Putamen (tissue), 1 donor: ENCODE data around the gene CLIP3.
"Not testable (repeated sequence)": the region's sequence is repeated elsewhere in the genome, so short reads cannot be mapped to it uniquely, and the experiment has no call there.

ENCODE experiments used
- DNase-seq: peaks from one replicate; pipeline ENCODE4 v3.0.0-alpha.2; 2016; ENCODE audit warnings: low spot score

The CLIP3 gene

DNA sequence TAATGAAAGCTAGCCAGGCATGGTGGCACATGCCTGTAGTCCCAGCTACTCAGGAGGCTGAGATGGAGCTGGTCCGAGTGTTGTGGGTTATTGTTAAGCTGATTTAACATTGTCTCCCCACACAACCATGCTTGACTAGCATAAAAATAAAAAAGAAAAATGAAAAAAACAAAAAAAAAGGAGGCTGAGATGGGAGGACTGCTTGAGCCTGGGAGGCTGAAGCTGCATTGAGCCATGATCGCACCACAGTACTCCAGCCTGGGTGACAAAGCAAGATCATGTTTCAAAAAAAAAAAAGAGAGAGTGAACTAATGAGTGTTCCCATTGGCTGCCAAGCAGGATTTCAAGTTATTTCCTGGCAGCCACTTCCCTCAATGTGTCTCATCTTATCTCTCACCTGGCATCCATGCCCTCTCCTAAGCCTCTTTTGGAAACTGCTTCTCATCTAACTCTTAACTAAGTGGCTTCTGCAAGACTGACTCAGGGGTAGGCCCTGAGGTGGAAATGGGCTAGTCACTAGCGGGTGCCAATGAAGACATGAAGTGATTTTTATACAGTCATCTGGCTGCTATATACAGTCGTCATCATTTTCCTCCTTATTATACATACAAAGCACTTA lies 16.5 kb upstream of the CLIP3 start:
- DNase-seq: no peak

DNA sequence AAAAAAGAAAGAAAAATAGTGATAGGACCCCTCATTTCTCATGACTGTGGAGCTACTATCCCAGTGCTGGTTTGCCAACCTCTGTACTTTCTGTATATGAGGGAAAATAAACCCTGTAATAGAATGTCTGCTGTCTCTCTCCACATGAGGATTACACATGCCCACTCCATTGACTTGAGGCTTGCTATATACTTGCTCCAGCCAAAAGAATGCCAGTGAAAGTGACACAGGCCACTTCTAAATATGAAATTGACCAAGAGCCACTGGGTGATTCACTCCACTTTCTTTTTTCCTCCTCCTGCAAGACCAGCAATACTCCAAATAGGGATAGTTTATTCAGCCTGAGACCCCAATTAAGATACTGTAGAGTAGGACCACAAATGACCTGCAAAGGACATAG lies 15.2 kb upstream of the CLIP3 start:
- no peak for DNase-seq

DNA sequence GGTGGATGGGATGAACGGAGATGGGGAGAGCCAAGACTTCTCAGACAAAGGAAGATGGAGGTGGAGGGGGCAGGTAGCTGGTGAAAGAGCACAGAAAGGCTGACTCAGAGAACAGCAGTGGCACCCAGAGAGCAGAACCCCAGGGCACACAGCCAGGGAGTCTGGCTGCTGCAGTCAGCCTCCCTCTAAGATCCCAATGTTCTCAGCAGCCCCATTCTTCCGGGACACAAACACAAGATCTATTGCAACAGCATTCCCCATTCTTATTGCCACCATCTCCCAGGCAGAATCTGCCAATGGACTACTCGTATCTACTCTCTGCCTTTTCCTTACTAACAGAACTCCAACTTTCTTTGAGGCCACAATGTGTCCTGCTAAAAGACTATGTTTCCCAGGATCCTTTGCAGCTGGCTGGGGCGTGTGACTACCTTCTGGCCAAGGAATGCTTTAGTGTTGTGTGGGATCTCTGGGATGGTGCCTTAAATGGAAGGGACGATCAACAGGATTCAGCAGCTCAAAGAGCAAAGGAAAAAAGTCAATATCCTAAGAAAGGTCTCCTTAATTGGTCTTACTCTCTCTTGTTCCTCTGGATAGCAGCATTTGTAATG lies 13.9 kb upstream of the CLIP3 start:
- DNase-seq: peak; percentile 42

DNA sequence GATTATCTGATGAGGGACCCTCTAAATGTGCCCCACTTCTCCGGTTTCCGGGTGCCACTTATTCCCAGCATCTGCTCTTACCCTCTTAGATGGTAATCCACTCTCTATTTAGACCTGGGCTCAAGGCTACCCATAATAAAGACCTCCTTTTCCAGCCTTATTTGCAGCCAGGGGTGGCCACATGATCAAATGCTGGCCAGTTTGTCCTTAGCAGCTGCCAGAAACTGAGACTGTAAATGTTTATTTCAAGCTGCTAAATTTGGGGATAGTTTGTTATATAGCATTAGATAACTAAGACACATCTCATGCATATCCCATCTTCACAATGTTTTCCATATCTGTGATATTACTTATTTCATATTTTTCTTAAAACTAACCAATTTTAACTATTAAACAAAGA lies 11.3 kb upstream of the CLIP3 start:
- no peak for DNase-seq

DNA sequence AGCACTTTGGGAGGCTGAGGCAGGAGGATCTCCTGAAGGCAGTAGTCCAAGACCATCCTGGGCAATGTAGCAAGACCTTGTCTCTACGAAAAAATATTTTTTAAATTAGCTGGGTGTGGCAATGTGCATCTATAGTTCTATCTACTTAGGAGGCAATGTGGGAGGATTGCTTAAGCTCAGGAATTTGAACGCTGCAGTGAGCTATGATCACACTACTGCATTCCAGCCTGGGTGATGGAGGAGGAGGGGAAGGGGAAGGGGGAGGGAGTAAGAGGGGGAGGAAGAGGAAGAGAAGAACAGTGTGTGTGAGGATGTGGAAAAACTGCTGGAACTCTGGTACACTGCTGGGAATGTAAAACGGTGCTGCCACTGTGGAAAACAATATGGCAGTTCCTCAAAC lies 9.2 kb upstream of the CLIP3 start:
- DNase-seq: peak; percentile 67

DNA sequence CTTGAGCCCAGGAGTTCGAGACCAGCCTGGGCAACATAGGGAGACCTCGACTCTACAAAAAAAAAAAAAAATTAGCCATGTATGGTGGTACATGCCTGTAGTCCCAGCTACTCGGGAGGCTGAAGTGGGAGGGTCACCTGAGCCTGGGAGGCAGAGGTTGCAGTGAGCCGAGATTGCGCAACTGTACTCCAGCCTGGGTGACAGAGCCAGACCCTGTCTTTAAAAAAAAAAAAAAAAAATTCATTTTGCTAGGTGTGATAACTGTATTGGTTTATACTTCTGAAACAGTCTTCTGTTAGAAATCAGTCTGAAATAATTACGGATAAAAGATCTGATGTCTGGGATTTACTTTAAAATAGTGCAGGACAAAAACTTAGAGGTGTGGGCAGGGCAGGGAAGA lies 8.4 kb upstream of the CLIP3 start:
- not testable (repeated sequence) for DNase-seq

DNA sequence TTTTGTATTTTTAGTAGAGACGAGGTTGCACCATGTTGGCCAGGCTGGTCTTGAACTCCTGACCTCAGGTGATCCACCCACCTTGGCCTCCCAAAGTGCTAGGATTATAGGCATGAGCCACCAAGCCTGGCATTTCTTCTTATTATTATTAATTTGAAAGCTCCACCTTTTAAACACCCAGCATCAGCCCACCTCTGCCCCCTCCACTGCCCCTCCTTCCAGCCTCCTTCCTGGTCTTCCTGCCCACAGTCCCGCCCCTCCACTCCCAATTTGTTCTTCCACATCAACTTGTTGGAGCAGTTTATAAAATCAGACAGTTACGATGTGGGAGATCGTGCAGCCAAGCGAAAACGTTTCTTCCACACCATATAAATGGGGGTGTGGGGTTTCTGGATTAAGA lies 7.8 kb upstream of the CLIP3 start:
- no peak for DNase-seq

DNA sequence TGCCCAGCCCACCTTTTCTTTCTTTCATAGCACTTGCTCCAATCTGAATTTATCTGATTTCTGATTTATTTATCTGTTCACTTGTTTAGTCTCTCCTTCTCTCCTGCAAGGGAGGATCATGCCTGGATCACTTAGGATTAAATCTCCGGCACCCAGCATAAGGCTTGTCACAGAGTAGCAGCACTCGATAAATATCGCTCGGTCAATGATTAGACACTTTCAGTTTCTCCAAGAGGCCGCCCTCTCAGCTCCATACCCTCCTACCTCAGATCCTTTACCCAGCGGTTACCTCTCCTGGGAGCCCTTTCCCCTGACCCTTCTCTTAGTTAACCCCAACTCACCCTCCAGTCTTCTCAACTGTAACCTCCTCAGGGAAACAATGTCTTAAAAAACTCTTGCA lies 1.4 kb downstream of the CLIP3 start:
- no peak for DNase-seq

DNA sequence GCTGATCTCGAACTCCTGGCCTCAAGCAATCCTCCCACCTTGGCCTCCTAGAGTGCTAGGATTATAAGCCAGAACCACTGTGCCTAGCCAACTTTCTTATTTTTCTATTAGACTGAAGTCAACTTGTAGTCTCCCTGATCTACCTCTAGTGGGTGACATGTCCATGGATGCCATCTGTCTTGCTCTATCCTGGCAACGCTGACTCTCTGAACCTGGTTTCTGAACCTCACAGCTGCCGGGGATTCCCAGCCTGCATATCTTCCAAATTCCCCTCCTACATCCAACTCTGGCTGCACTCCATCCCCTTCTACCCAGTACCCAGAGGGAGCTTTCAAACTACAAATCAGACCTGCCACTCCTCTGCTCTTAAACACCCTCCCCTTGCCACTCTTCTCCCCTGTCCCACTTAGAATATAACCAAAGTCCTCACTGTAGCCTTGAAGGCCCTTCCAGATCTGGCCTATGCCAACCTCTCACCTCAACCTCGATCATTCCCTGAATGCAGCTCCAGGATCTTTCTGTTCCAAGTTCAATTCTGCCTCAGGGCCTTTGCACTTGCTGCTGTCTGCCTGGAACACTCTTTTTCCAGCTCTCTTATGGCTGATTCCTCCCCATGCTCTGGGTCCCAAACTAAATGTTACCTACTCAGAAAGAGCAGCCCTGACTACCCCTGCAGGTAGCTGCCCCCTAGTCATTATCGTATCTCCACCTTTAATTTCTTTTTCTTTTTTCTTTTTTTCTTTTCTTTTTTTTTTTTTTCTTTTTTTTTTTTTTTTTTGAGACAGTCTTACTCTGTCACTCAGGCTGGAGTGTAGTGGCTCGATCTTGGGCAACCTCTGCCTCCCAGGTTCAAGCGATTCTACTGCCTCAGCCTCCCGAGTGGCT lies 2.2 kb downstream of the CLIP3 start:
- DNase-seq: no peak

DNA sequence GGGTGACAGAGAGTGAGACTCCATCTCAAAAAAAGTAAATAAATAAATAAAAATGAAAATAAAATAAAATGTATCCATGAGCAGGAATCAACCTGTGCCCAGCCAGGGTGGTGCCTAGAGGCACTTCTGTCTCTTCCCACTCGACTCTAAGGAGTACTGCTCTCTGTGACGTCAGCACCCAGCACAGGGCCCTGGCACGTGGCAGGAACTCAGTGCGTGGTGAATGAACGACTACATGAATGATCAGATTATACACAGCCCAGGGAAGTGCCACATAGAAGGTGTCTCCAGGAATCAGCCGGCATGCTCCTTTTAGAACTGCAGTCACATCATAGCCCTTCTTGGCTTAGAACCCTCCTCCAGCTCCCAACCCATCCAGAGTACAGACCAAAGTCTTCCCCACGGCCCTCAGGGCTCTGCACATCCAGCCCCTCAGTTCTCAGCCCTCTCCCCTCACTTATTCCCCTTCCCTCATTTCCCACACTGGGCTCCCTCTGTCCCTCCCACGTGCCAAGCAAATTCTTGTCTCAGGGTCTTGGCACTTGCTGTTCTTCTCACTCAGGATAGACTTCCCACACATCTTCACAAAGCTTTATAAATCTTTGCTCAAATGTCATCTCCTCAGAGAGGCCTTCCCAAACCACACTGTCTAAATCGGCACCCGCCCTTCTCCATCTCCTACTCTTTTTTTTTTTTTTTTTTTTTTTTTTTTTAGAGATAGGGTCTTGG lies 4.2 kb downstream of the CLIP3 start:
- peak; percentile 79 for DNase-seq

DNA sequence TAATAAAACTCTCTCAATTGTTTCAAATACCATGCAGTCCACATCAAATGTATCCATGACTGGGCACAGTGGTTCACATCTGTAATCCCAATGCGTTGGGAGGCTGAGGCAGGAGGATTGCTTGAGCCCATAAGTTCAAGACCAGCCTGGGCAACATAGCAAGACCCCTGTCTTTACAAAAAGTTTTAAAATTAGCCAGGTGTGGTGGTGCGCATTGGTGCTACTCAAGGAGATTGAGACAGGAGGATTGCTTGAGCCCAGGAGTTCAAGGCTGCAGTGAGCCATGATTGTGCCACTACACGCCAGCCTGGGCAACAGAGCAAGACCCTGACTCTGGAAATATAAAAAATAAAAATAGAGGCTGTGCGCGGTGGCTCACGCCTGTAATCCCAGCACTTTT lies 5.0 kb downstream of the CLIP3 start:
- no peak for DNase-seq

DNA sequence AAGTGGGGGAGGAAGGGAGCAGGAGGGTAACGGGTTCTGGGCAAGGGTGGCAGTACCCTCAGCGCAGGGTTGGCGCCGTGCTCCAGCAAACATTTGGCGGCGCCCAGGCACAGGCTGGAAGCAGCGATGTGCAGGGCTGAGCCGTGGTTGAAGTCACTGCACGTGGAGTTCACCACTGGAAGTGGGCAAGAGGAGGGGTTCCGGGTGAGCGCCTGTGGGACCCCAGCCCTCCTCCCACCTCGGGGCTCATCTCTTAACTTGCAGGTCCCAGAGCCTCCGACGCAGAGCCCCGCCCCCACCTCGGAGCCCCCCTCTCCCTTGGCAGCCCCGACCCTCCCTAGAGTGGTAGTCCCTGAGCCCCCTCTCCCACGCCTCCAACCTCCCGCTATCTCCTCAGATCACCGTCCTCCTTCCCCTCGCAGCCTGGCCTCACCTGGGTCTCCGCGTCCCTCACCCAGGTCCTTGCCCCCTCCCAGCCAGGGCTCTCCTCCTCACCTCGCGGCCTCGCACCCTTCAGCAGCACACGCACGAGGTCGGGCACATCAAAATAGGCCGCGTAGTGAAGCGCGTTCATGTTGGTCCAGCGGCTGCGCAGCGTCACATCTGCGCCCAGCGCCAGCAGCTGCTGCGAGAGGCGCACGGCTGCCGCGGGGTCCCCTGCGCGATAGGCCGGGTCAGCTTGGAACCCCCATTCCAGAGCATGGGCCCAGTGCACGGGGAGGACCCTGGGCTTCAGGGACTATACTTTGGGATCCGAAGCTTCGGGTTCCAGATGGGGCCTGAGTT lies 6.4 kb downstream of the CLIP3 start:
- DNase-seq: no peak

DNA sequence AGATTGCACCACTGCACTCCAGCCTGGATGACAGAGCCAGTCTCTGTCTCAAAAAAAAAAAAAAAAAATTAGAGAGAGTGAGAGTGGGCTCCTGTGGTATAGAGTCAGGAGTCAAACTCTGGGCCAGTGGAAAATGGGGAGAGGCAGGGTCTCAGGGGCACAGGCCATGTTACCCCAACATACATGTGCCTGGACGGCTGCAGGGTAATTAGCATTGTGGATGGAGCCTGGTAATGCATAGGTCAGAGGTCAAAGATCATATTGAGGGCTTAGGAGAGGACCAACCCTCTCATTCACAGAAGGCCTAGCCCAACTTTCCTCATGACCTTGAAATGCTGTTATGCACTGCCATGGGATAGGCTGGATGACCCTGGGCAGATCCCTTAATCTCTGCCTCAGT lies 7.1 kb downstream of the CLIP3 start:
- DNase-seq: no peak

DNA sequence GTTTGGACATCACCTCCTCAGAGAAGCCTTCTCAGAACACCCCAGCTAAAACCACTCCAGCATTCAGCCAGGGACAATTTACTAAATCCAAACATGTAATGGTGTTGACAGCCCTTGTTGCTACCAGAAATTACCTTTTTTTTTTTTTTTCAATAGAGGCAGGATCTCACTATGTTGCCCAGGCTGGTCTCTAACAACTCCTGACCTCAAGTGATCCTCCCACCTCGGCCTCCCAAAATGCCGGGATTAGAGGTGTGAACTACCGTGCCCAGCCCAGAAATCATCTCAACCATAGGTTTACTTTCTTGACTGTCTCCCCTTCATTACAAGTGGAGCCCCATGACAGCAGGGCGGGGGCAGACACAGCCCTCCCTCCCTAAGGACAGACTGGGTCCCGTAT lies 9.2 kb downstream of the CLIP3 start:
- no peak for DNase-seq

DNA sequence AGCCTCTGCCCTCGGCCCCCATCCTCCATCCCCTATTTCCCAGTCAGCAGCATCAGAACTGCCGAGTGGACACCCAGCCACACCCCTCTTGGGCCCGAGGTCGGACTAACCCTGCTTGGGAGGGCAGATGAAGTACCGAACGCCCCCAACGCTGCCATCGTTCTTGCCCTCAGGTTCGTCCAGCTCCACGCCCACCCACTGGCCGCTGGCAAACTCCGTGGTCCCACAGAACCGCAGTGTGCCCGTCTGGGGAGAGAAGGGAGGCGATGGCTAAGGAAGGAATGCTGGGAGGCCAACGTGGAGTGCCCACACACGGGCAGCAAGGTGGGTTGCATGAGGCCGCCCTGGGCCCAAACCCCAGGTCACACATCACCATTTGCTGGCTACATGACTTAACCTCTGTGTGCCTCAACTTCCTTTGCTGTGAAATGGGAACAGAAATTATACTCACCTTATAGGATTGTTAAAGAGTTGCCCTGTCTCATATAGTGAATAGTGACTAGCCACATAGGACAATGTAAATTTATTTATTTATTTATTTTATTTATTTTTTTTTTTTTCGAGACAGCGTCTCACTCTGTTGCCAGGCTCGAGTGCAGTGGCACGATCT lies 13.5 kb downstream of the CLIP3 start:
- no peak for DNase-seq

DNA sequence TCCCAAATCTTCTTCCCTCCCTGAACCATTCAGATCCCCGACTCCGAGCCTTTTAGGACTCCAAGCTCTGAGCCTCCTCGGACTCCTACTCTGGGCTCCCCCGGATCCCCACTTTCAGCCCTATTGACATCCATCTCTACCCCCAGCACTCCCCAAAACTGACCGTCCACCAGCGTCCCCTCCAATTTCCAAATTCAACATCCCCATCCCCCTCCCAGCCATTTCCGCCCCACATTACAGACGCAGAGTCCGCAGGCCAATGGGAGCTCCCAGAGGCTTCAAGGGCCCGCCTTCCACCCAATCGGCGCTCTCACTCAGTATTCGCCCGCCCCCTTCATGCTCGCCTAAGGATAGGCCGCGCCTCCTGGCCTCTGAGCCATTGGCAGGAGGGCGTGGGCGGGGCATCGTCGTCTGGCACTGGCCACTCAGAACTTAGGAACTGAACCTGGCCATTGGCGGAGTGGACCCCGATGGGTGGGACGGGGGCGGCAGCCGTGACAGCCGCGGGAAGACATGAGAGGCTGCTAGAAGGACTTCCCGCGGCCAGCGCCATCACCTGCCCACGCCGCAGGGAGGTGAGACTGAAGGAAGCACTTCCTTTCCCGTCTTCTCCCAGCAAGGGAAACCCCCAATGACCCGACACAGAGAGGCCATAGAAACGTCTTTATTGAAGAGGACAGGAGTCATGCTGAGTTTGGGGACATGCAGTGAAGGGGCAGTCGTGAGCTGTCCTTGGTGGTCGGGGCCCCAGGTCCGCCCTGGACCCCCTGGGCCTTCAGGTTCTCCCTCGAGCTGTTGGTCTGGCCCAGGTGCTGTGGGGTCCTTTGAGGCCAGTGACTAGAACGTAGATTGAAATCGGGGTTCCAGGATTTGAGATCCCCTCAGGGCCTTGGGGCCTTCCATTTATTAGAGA lies 18.4 kb downstream of the CLIP3 start, which contains the start of gene ALKBH6:
TSS of gene ALKBH6 (minus strand) at position 202 of the 913 bp plus-strand sequence. CDS start 816 bp downstream, outside the sequence.
- DNase-seq: peak; percentile 99

DNA sequence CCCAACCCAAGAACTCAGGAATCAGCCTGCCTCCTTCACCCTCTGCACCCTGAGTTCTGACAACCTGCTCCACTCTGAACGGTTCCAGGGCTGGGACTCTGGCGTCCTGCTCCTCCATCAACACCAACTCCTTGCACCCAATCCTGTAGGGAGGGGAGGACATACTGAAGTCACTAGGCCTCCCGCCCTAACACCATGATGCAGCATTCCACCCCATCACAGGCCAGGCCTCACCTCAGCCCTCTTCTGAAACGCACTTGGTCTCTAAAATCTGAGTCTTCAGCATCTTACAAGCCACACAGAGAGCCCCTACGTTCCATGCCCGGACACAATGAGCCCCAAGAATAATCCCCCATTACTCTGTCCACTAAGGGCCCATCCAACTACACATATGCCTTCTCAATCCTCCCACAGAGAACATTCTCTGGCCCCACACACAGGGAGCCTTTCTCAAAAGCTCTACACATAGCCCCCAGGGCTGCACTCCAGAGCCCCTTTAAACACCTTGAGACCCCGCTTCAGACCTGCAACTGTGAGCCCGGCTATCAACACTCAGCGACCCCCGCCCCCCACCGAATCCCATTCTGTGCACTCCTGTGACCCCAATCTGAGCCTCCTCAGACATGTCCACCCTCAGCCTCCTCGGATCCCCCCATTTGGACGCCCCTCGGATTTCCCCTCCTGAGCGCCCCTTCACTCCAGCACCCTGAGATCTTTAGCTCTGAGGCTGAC lies 19.2 kb downstream of the CLIP3 start:
- DNase-seq: no peak

DNA sequence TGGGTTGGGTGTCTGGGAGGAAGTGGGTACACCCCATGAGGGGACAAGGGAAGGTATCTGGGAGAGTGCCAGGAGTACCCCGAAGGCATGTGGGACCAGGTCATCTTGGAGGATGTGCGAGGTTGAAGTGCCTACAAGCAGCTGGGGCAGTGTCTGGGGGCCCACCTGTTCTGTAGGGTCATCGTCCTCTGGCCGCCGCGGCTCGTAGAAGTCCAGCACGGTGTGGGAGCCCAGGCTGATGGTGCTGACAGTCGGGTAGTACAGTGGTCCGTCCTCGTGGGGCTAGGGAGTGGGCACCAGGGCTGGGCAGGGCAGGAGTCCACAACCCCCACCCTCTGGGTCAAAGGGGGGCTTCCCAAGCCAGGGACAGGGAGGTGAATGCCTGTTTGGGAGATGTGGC lies 22.3 kb downstream of the CLIP3 start:
- DNase-seq: no peak

DNA sequence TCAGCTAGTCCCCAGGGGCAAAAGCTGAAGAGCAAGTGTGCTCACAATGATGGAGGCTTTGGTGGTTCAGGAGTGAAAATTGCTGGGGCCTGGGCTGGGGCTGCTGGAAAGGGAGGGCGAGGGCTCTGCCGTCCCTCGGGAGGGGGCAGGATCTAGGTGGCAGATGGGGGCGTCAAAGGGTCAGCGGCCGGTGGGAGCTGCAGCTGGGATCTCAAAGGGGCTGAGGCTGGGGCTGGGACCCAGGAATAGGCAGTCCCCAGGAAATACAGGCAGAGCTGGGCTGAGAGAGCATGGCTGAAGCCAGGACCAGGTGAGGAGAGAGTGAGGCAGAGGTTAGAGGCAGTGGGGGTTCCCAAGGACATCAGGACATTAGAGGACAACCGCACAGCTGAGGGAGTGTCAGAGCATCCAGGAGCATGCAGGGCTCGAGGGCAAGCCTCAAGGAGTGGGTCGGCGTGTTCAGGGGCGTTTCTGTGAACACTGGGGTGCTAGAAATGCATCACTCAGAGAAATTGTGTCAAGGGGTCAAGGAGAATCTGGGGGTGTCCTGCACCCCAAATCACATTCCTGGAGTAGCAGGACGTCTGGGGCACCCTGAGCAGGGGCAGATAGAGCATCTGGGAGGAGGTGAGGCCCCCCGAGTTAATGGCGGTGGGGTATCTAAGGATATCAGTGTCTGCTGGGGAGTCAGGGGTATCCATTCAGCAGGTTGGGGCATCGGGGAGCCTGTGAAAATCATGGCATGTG lies 22.9 kb downstream of the CLIP3 start:
- DNase-seq: no peak
